DOHH2 (cell line): ENCODE data around the gene LZIC.

ENCODE experiments used
- H3F3A ChIP-seq: fragments of 200-600 bp; sonication (generic), shearing (Covaris generic); 2 replicates; pipeline ENCODE4 v1.6.0; 2016; ENCODE audit warnings: antibody characterized with exemption, mild to moderate bottlenecking; ENCODE audit not compliant: control insufficient read depth, insufficient read depth
- H3K27ac ChIP-seq: fragments of 200-600 bp; sonication (generic); 2 replicates; pipeline ENCODE4 v1.5.1; 2014; ENCODE audit warnings: low read depth, mild to moderate bottlenecking, low read length, moderate library complexity
- H3K27me3 ChIP-seq: fragments of 200-600 bp; sonication (generic); 2 replicates; pipeline ENCODE4 v1.6.1; 2014; ENCODE audit warnings: mild to moderate bottlenecking, low read length, mixed read lengths; ENCODE audit not compliant: control insufficient read depth
- H3K36me3 ChIP-seq: fragments of 200-600 bp; sonication (generic); 2 replicates; pipeline ENCODE4 v1.6.1; 2014; ENCODE audit warnings: mild to moderate bottlenecking, low read length, moderate library complexity, mixed read lengths; ENCODE audit not compliant: control insufficient read depth
- H3K4me1 ChIP-seq: fragments of 200-600 bp; sonication (generic); 2 replicates; pipeline ENCODE4 v1.6.1; 2014; ENCODE audit warnings: mild to moderate bottlenecking, low read length, mixed read lengths; ENCODE audit not compliant: control insufficient read depth
- H3K4me2 ChIP-seq: fragments of 200-600 bp; sonication (generic); 2 replicates; pipeline ENCODE4 v1.6.0; 2014; ENCODE audit warnings: mild to moderate bottlenecking, low read length, moderate library complexity
- H3K4me3 ChIP-seq: fragments of 200-600 bp; sonication (generic); 2 replicates; pipeline ENCODE4 v1.5.1; 2014; ENCODE audit warnings: mild to moderate bottlenecking, low read length, mixed read lengths
- H3K79me2 ChIP-seq: fragments of 200-600 bp; sonication (generic); 2 replicates; pipeline ENCODE4 v1.6.1; 2014; ENCODE audit warnings: mild to moderate bottlenecking, low read length, mixed read lengths; ENCODE audit not compliant: control insufficient read depth
- H3K9me2 ChIP-seq: fragments of 200-600 bp; sonication (generic); replicated peaks from 2 replicates; pipeline ENCODE4 v1.6.1; 2014; ENCODE audit warnings: mild to moderate bottlenecking, low read length, mixed read lengths; ENCODE audit not compliant: control insufficient read depth
- H3K9me3 ChIP-seq: fragments of 200-600 bp; sonication (generic); 2 replicates; pipeline ENCODE4 v1.6.1; 2014; ENCODE audit warnings: antibody characterized with exemption, low read length, mixed read lengths; ENCODE audit not compliant: control insufficient read depth, insufficient read depth
- H4K20me1 ChIP-seq: fragments of 200-600 bp; sonication (generic); 2 replicates; pipeline ENCODE4 v1.6.0; 2014; ENCODE audit warnings: low read depth, mild to moderate bottlenecking, antibody characterized with exemption, low read length, moderate library complexity; ENCODE audit not compliant: control insufficient read depth, insufficient read depth
- CTCF ChIP-seq: fragments of 200-600 bp; sonication (generic); IDR thresholded peaks from one replicate; pipeline ENCODE4 v1.5.1; 2014; ENCODE audit warnings: antibody characterized with exemption, mild to moderate bottlenecking, low read depth, low read length; ENCODE audit not compliant: poor library complexity, severe bottlenecking
- EZH2phosphoT487 ChIP-seq: fragments of 200-600 bp; sonication (generic); IDR thresholded peaks from 2 replicates; pipeline ENCODE4 v1.6.1; 2017; ENCODE audit warnings: borderline replicate concordance, mild to moderate bottlenecking, antibody characterized with exemption, low read length, moderate library complexity, mixed read lengths

The LZIC gene

DNA sequence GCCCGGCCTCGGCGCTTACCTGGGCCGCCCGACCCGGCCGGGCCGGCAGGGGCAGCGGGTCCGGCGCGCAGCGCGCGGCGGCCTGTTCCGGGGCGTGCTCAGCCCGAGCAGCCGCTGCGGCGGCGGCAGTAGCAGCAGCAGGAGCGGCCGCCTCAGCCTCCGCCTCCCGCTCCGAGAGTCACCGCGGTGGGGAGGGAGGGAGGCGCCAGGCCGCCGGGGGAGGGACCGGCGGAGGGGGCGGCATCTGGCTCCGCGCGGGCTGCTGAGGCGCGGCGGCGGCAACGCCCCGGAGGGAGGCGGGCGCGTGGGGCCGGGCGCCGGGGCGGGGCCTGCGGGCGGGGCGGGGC, 33.1 kb downstream of the LZIC start, which contains the start of gene CTNNBIP1:
Gene CTNNBIP1 (minus strand): TSS at position 194 of the 347 bp plus-strand sequence. CDS start 38,205 bp downstream, outside the sequence.
- Histone ChIP-seq H3K27me3 (no peaks in the 10 kb centered on the region), H3K9me3 (no peaks in the 10 kb centered on the region), H3K4me1 (peaks cover 17% of the 10 kb centered on the region), H3K27ac (peak within 1 kb of the TSS; percentile 74), H3K36me3 (no peaks in the 10 kb centered on the region), H3K9me2 (no peaks in the 10 kb centered on the region), H3K79me2 (peaks cover 3% of the 10 kb centered on the region; the same call in 1 of the 2 replicates), H3F3A (no peaks in the 10 kb centered on the region), H3K4me2 (peak within 1 kb of the TSS; percentile 96), H3K4me3 (peak within 1 kb of the TSS; percentile 94), H4K20me1 (no peaks in the 10 kb centered on the region)
- TF ChIP-seq EZH2phosphoT487 = no peak
- no peak for TF ChIP-seq CTCF

- Histone ChIP-seq H3K27ac (no peak overlapping the region), H3F3A (no peaks in the 10 kb centered on the region), H3K4me3 (peak overlapping the region; percentile 94), H3K4me2 (peak overlapping the region; percentile 96), H3K36me3 (no peaks in the 10 kb centered on the region), H3K4me1 (peaks cover 17% of the 10 kb centered on the region), H3K27me3 (no peaks in the 10 kb centered on the region), H3K9me2 (no peaks in the 10 kb centered on the region), H3K9me3 (no peaks in the 10 kb centered on the region), H3K79me2 (peaks cover 3% of the 10 kb centered on the region; the same call in 1 of the 2 replicates), H4K20me1 (no peaks in the 10 kb centered on the region)
- TF ChIP-seq EZH2phosphoT487 (peak; percentile 42; the same call in 1 of the 2 replicates), CTCF (no peak)
These were observed 33.8 kb downstream of the LZIC start for GRCh38 chr1:9909234-9910046.

DNA sequence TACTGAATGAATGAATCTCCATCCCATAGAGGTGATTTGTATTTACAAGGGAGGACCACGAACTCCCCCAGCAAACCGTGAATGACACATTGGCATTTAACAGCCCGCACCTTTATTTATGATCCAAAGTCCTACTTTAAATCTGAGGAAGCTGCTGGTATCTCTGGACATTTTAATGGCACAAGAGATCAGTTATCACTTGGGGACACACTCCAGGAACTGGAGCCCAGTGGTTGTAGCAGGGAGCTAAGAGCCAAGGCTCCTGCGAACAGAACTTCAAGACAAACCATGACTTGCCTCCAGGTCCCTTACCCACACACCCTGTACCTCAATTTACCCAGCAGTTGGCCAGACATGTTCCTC, 34.3 kb downstream of the LZIC start:
- Histone ChIP-seq H4K20me1 (no peaks in the 10 kb centered on the region), H3K79me2 (peaks cover 3% of the 10 kb centered on the region; the same call in 1 of the 2 replicates), H3K4me2 (peak overlapping the region; percentile 96), H3K9me2 (no peaks in the 10 kb centered on the region), H3K36me3 (no peaks in the 10 kb centered on the region), H3F3A (no peaks in the 10 kb centered on the region), H3K27ac (no peak overlapping the region), H3K9me3 (no peaks in the 10 kb centered on the region), H3K27me3 (no peaks in the 10 kb centered on the region), H3K4me1 (peaks cover 17% of the 10 kb centered on the region), H3K4me3 (peak overlapping the region; percentile 94)
- TF ChIP-seq CTCF = no peak
- TF ChIP-seq EZH2phosphoT487 = no peak
